IMR-90 (cell line): ENCODE measurements around the gene PEA15. TPM values are rescaled to one million over a fixed set of nuclear protein-coding genes. Genes with fewer than 3 reads are reported as not detected.

Experiments used
- ATAC-seq: fragments of 200-7000 bp; cut with Tn5 transposase; 2 replicates; pipeline ENCODE4 v1.9.1; 2020; ENCODE audit warnings: low read depth, mild to moderate bottlenecking, moderate library complexity
- BruUV-seq: library from RNA; stranded (reverse); fragments of 400-500 nt; replicated peaks from 2 replicates; lab custom pipeline; 2021; lab: Mats Ljungman, UMichigan
- CTCF ChIA-PET: fragments of 300-600 bp; formaldehyde crosslinking; extraction: SDS; loops from one replicate; lab custom pipeline; 2021; ENCODE audit warnings: antibody characterized with exemption; lab: Yijun Ruan, JAX
- POLR2A ChIA-PET: fragments of 300-600 bp; sonication (Branson Sonifier 250); formaldehyde crosslinking; loops from one replicate; lab custom pipeline; 2022; ENCODE audit warnings: antibody characterized with exemption; ENCODE audit not compliant: unreplicated experiment; lab: Charles Lee
- DNase-seq: peaks from one replicate; pipeline ENCODE4 v3.0.0; 2013
- H2AFZ ChIP-seq: replicated peaks from 2 replicates; pipeline ENCODE3; 2013; ENCODE audit warnings: low read length, mild to moderate bottlenecking; ENCODE audit not compliant: poor library complexity
- H2AK5ac ChIP-seq: 2 replicates; pipeline ENCODE4 v1.6.1; 2013; ENCODE audit warnings: low read depth, low read length, inconsistent platforms
- H2AK9ac ChIP-seq: replicated peaks from 2 replicates; pipeline ENCODE3; 2013; ENCODE audit warnings: mild to moderate bottlenecking, low read depth, low read length, moderate library complexity; ENCODE audit not compliant: poor library complexity
- H2BK120ac ChIP-seq: 2 replicates; pipeline ENCODE4 v1.6.1; 2013; ENCODE audit warnings: low read depth, low read length, inconsistent platforms
- H2BK15ac ChIP-seq: 3 replicates; pipeline ENCODE4 v1.6.1; 2013; ENCODE audit warnings: low read depth, low read length, inconsistent platforms
- H2BK20ac ChIP-seq: 2 replicates; pipeline ENCODE4 v1.6.1; 2013; ENCODE audit warnings: low read depth, mild to moderate bottlenecking, inconsistent platforms, low read length, moderate library complexity
- H2BK5ac ChIP-seq: 2 replicates; pipeline ENCODE4 v1.6.1; 2013; ENCODE audit warnings: mild to moderate bottlenecking, low read depth, low read length, inconsistent platforms; ENCODE audit not compliant: poor library complexity, severe bottlenecking
- H3K14ac ChIP-seq: replicated peaks from 2 replicates; pipeline ENCODE4 v1.6.1; 2013; ENCODE audit warnings: low read depth, low read length, inconsistent platforms
- H3K18ac ChIP-seq: 2 replicates; pipeline ENCODE4 v1.6.1; 2013; ENCODE audit warnings: low read depth, low read length, control low read depth
- H3K23ac ChIP-seq: 2 replicates; pipeline ENCODE4 v1.6.1; 2013; ENCODE audit warnings: low read depth, low read length, inconsistent platforms
- H3K27ac ChIP-seq: 2 replicates; pipeline ENCODE4 v1.5.1; 2013; ENCODE audit warnings: mild to moderate bottlenecking, control low read depth, low read length; ENCODE audit not compliant: insufficient read depth
- H3K27me3 ChIP-seq: 2 replicates; pipeline ENCODE4 v1.6.1; 2013; ENCODE audit warnings: low read length; ENCODE audit not compliant: control insufficient read depth, insufficient read depth
- H3K36me3 ChIP-seq: 2 replicates; pipeline ENCODE4 v1.6.1; 2013; ENCODE audit warnings: low read length, mixed read lengths; ENCODE audit not compliant: control insufficient read depth, insufficient read depth
- H3K4ac ChIP-seq: 2 replicates; pipeline ENCODE4 v1.6.1; 2013; ENCODE audit warnings: low read depth, low read length, inconsistent platforms
- H3K4me1 ChIP-seq: 2 replicates; pipeline ENCODE4 v1.6.1; 2013; ENCODE audit warnings: low read length, mixed read lengths; ENCODE audit not compliant: control insufficient read depth, insufficient read depth
- H3K4me2 ChIP-seq: 2 replicates; pipeline ENCODE4 v1.6.1; 2013; ENCODE audit warnings: low read depth, mild to moderate bottlenecking, control low read depth, low read length, moderate library complexity
- H3K4me3 ChIP-seq: 2 replicates; pipeline ENCODE4 v1.5.1; 2013; ENCODE audit warnings: low read depth, mild to moderate bottlenecking, control low read depth, low read length, moderate library complexity; ENCODE audit not compliant: insufficient read depth
- H3K56ac ChIP-seq: 2 replicates; pipeline ENCODE4 v1.6.1; 2013; ENCODE audit warnings: low read length, inconsistent platforms; ENCODE audit not compliant: insufficient read depth; ENCODE audit errors: extremely low read depth
- H3K79me1 ChIP-seq, 2 experiments: 2 replicates each; pipeline ENCODE4 v1.6.1; 2013; ENCODE audit warnings: low read length in 2 of 2, inconsistent platforms in 1 of 2, low read depth in 1 of 2
- H3K9ac ChIP-seq: 2 replicates; pipeline ENCODE4 v1.6.1; 2013; ENCODE audit warnings: low read depth, low read length, control low read depth
- H3K9me1 ChIP-seq: 2 replicates; pipeline ENCODE4 v1.6.1; 2013; ENCODE audit warnings: low read length, inconsistent platforms; ENCODE audit not compliant: insufficient read depth
- H3K9me3 ChIP-seq: 2 replicates; pipeline ENCODE4 v1.6.1; 2013; ENCODE audit warnings: low read length; ENCODE audit not compliant: control insufficient read depth, insufficient read depth
- H4K20me1 ChIP-seq: 2 replicates; pipeline ENCODE4 v1.6.1; 2013; ENCODE audit warnings: low read length, inconsistent platforms; ENCODE audit not compliant: insufficient read depth
- H4K5ac ChIP-seq: 2 replicates; pipeline ENCODE4 v1.6.1; 2013; ENCODE audit warnings: mild to moderate bottlenecking, low read depth, low read length, control low read depth
- H4K8ac ChIP-seq, 2 experiments: 2 replicates each; pipeline ENCODE4 v1.6.1; 2013; ENCODE audit warnings: low read depth in 2 of 2, low read length in 2 of 2, control low read depth in 1 of 2, inconsistent platforms in 1 of 2
- H4K91ac ChIP-seq: 2 replicates; pipeline ENCODE4 v1.6.1; 2013; ENCODE audit warnings: low read depth, low read length, inconsistent platforms; ENCODE audit not compliant: insufficient read depth
- BHLHE40 ChIP-seq: fragments of 150-350 bp; IDR thresholded peaks from 2 replicates; pipeline ENCODE4 v1.6.1; 2016; ENCODE audit warnings: mild to moderate bottlenecking, low read depth, low read length
- CEBPB ChIP-seq: IDR thresholded peaks from 2 replicates; pipeline ENCODE4 v1.6.1; 2012; ENCODE audit warnings: low read depth, low read length, improper control_type of control experiment
- CHD1 ChIP-seq: IDR thresholded peaks from 2 replicates; pipeline ENCODE4 v1.6.1; 2012; ENCODE audit warnings: low read depth, low read length, improper control_type of control experiment
- ELK1 ChIP-seq: fragments of 150-350 bp; IDR thresholded peaks from 2 replicates; pipeline ENCODE4 v1.6.1; 2016; ENCODE audit warnings: low read depth, mild to moderate bottlenecking, low read length, moderate library complexity, borderline replicate concordance
- FOS ChIP-seq: fragments of 150-350 bp; IDR thresholded peaks from 2 replicates; pipeline ENCODE4 v1.6.1; 2016; ENCODE audit warnings: low read depth, low read length
- MAFK ChIP-seq: IDR thresholded peaks from 2 replicates; pipeline ENCODE4 v1.6.1; 2012; ENCODE audit warnings: low read depth, low read length, improper control_type of control experiment
- MAZ ChIP-seq: IDR thresholded peaks from 2 replicates; pipeline ENCODE4 v1.6.1; 2012; ENCODE audit warnings: low read depth, mild to moderate bottlenecking, low read length, improper control_type of control experiment, moderate library complexity, borderline replicate concordance
- MXI1 ChIP-seq: IDR thresholded peaks from 2 replicates; pipeline ENCODE4 v1.6.1; 2012; ENCODE audit warnings: low read depth, mild to moderate bottlenecking, low read length, moderate library complexity, borderline replicate concordance
- NFE2L2 ChIP-seq: fragments of 150-350 bp; IDR thresholded peaks from 2 replicates; pipeline ENCODE4 v1.6.1; 2016; ENCODE audit warnings: low read depth, mild to moderate bottlenecking, low read length
- POLR2A ChIP-seq: IDR thresholded peaks from 2 replicates; pipeline ENCODE4 v1.6.1; 2012; ENCODE audit warnings: mild to moderate bottlenecking, low read depth, low read length
- RAD21 ChIP-seq: IDR thresholded peaks from 2 replicates; pipeline ENCODE4 v1.6.1; 2012; ENCODE audit warnings: low read length, improper control_type of control experiment
- RCOR1 ChIP-seq: IDR thresholded peaks from 2 replicates; pipeline ENCODE4 v1.6.1; 2012; ENCODE audit warnings: mild to moderate bottlenecking, low read length, improper control_type of control experiment; ENCODE audit not compliant: insufficient replicate concordance
- RFX5 ChIP-seq: IDR thresholded peaks from 2 replicates; pipeline ENCODE4 v1.8.0; 2012; ENCODE audit warnings: low read depth, mild to moderate bottlenecking, low read length, moderate library complexity
- SMC3 ChIP-seq: fragments of 150-350 bp; IDR thresholded peaks from 2 replicates; pipeline ENCODE4 v1.6.1; 2016; ENCODE audit warnings: low read depth, mild to moderate bottlenecking, antibody characterized with exemption, low read length, moderate library complexity
- USF2 ChIP-seq: fragments of 150-350 bp; IDR thresholded peaks from 2 replicates; pipeline ENCODE4 v1.6.1; 2017; ENCODE audit warnings: mild to moderate bottlenecking, antibody characterized with exemption, low read length, low read depth
- WGBS, 2 experiments: methylation state at CpG; one replicate each; pipeline versions ENCODE4 v1.1.5 to v1.1.7; 2013; ENCODE audit warnings: missing lambda C conversion rate in 2 of 2; ENCODE audit not compliant: insufficient read length in 1 of 2; ENCODE audit errors: extremely low coverage in 2 of 2; 5-methylcytosine and 5-hydroxymethylcytosine counted together
- dilution Hi-C: fragments of 300-500 bp; cut with HindIII; formaldehyde crosslinking; loops from one replicate; pipeline ENCODE4 v1.14.3; 2018; ENCODE audit warnings: low sequenced_read_pairs; ENCODE audit not compliant: unreplicated experiment
- in situ Hi-C: fragments of 300-500 bp; cut with MboI; formaldehyde crosslinking; loops from 3 replicates; pipeline ENCODE4 v1.14.3; 2019; ENCODE audit warnings: low sequenced_read_pairs, inconsistent platforms, mixed read lengths
- intact Hi-C: fragments of 100-400 bp; cut with micrococcal nuclease; formaldehyde crosslinking; loops from 2 replicates; pipeline ENCODE4 v1.10.0; 2022
- polyA plus RNA-seq, 3 experiments: library from polyadenylated mRNA; depleted of rRNA; stranded (reverse); fragments of >200 nt; gene quantifications; 2 replicates each; pipeline ENCODE4 v1.2.3, GENCODE V29; 2012; ENCODE audit warnings: low replicate concordance in 1 of 3
- total RNA-seq: library from RNA; depleted of rRNA; stranded (reverse); fragments of >200 nt; gene quantifications from 2 replicates; pipeline ENCODE4 v1.2.3, GENCODE V29; 2012

PEA15 gene
- total and polyA plus RNA-seq, 2 of the 4 experiments (the other 2 are of a cell fraction), result 296 to 754 TPM

GRCh38 chr1:160186729-160187128 is 18.5 kb upstream of the PEA15 start:
- in situ Hi-C loops (loop anchor here (25.0 kb wide), 1 partner anchor 426 kb away; no protein-coding TSS in a partner anchor), dilution Hi-C loops (no loop called here), intact Hi-C loops (no loop called here)
- no peak overlapping the region for H3K9ac ChIP-seq
- peaks cover 17% of the 10 kb centered on the region for H3K27me3 ChIP-seq
- BruUV-seq, result no TSS peak
- H3K4ac ChIP-seq, result no peak overlapping the region
- no peaks in the 10 kb centered on the region for H3K36me3 ChIP-seq
- no peak overlapping the region for H4K5ac ChIP-seq
- no peak overlapping the region for H3K27ac ChIP-seq
- H3K23ac ChIP-seq, result no peak overlapping the region
- DNase-seq, result no peak
- H2BK15ac ChIP-seq, result no peak overlapping the region
- no peak overlapping the region for H4K8ac ChIP-seq
- no peak overlapping the region for H2AFZ ChIP-seq
- H3K14ac ChIP-seq, result no peak overlapping the region
- TF ChIP-seq MXI1, result no peak
- no peak for TF ChIP-seq USF2
- TF ChIP-seq RCOR1, result no peak
- no peak for TF ChIP-seq CEBPB
- TF ChIP-seq FOS, result no peak
- no peak for TF ChIP-seq ELK1
- no peak for TF ChIP-seq NFE2L2
- no peak for TF ChIP-seq SMC3
- no peak for TF ChIP-seq MAFK
- no peak for TF ChIP-seq RAD21
- no peak for TF ChIP-seq CHD1
- no peak for TF ChIP-seq BHLHE40
- no peak for TF ChIP-seq POLR2A
- no peak for TF ChIP-seq RFX5
- no peak for TF ChIP-seq MAZ
- no peak overlapping the region for H3K18ac ChIP-seq
- no peaks in the 10 kb centered on the region for H4K20me1 ChIP-seq
- 0 out of 2 replicates have a peak, but pooled peaks cover 7% of the 10 kb centered on the region for H3K9me1 ChIP-seq
- H2AK9ac ChIP-seq, result no peak overlapping the region
- H2BK20ac ChIP-seq, result no peak overlapping the region
- WGBS, 2 experiments, result 80% methylated on average over 1 of the region's 2 CpGs; no CpG with 5 or more reads in 1 of the 2 experiments
- peaks cover 1% of the 10 kb centered on the region; the same call in 1 of the 2 replicates for H3K4me1 ChIP-seq
- no peak overlapping the region for H2BK120ac ChIP-seq
- H3K4me2 ChIP-seq, result no peak overlapping the region
- no peak for ATAC-seq
- H2AK5ac ChIP-seq, result no peak overlapping the region
- H2BK5ac ChIP-seq, result no peak overlapping the region
- ChIA-PET CTCF (interaction anchor here (1.3 kb wide), 1 partner anchor 33 kb away, joined by 3 read pairs; no protein-coding TSS in a partner anchor), POLR2A (interaction anchor here (0.5 kb wide), 1 partner anchor 63 kb away, joined by 4 read pairs; no protein-coding TSS in a partner anchor)
- H3K79me1 ChIP-seq, result no peaks in the 10 kb centered on the region
- no peak overlapping the region for H3K56ac ChIP-seq
- no peaks in the 10 kb centered on the region for H3K9me3 ChIP-seq
- no peak overlapping the region for H4K91ac ChIP-seq
- H3K4me3 ChIP-seq, result no peak overlapping the region
